Endodermal cell (in vitro differentiated cells): ENCODE data around the gene CCDC43. TPM values are rescaled to one million over a fixed set of nuclear protein-coding genes. Genes with fewer than 3 reads are reported as not detected.
"Not testable (repeated sequence)": the region's sequence is repeated elsewhere in the genome, so short reads cannot be mapped to it uniquely, and the experiment has no call there.

Experiments used
- DNase-seq: peaks from one replicate; pipeline ENCODE4 v3.0.0-alpha.2; 2017
- H3K27ac ChIP-seq: 2 replicates; pipeline ENCODE4 v1.5.1; 2013; ENCODE audit warnings: mild to moderate bottlenecking, low read depth, low read length, moderate library complexity
- H3K27me3 ChIP-seq: 2 replicates; pipeline ENCODE4 v1.6.1; 2013; ENCODE audit warnings: mild to moderate bottlenecking, low read length, moderate library complexity; ENCODE audit not compliant: insufficient read depth, control insufficient read depth, poor library complexity, severe bottlenecking
- H3K36me3 ChIP-seq: 2 replicates; pipeline ENCODE4 v1.7.0; 2013; ENCODE audit warnings: mild to moderate bottlenecking, low read length, moderate library complexity; ENCODE audit not compliant: control insufficient read depth, insufficient read depth
- H3K4me1 ChIP-seq: one replicate; pipeline ENCODE4 v1.7.0; 2013; ENCODE audit warnings: low read length; ENCODE audit not compliant: control insufficient read depth, insufficient read depth
- H3K4me3 ChIP-seq: 2 replicates; pipeline ENCODE4 v1.5.1; 2013; ENCODE audit warnings: mild to moderate bottlenecking, low read length, moderate library complexity
- H3K9ac ChIP-seq: 2 replicates; pipeline ENCODE4 v1.6.1; 2013; ENCODE audit warnings: mild to moderate bottlenecking, low read length, moderate library complexity; ENCODE audit not compliant: poor library complexity, severe bottlenecking; ENCODE audit errors: extremely low read depth
- H3K9me3 ChIP-seq: 2 replicates; pipeline ENCODE4 v1.6.1; 2013; ENCODE audit warnings: mild to moderate bottlenecking, low read length, moderate library complexity; ENCODE audit not compliant: control insufficient read depth
- H3K27ac Mint-ChIP-seq: 2 replicates; pipeline ENCODE4 v1.8.0; 2020; ENCODE audit warnings: mixed read lengths
- H3K27me3 Mint-ChIP-seq: 2 replicates; pipeline ENCODE4 v1.8.0; 2021; ENCODE audit warnings: mild to moderate bottlenecking, mixed read lengths; ENCODE audit not compliant: insufficient read depth
- H3K36me3 Mint-ChIP-seq: 2 replicates; pipeline ENCODE4 v1.8.0; 2020; ENCODE audit warnings: low read depth, mixed read lengths
- H3K4me1 Mint-ChIP-seq: 2 replicates; pipeline ENCODE4 v1.8.0; 2020; ENCODE audit warnings: mixed read lengths
- H3K4me3 Mint-ChIP-seq: 2 replicates; pipeline ENCODE4 v1.8.0; 2020; ENCODE audit warnings: mild to moderate bottlenecking, moderate library complexity, mixed read lengths
- H3K9me3 Mint-ChIP-seq: 2 replicates; pipeline ENCODE4 v1.8.0; 2020; ENCODE audit warnings: mild to moderate bottlenecking, mixed read lengths
- CTCF ChIP-seq: fragments of 200-600 bp; sonication (generic); conservative IDR thresholded peaks from 2 replicates; pipeline ENCODE4 v1.5.0; 2021; ENCODE audit warnings: antibody characterized with exemption, mild to moderate bottlenecking
- WGBS, 2 experiments: methylation state at CpG; one replicate each; pipeline versions ENCODE4 v1.1.5 to v1.1.7; 2013; ENCODE audit warnings: missing lambda C conversion rate in 2 of 2, mixed read lengths in 1 of 2; ENCODE audit not compliant: insufficient coverage in 1 of 2, insufficient read length in 1 of 2; 5-methylcytosine and 5-hydroxymethylcytosine counted together
- total RNA-seq, 2 donors: library from RNA; stranded (reverse); fragmentation: NEBNext Ultra II Directional in 1 of 2; extraction: Animal tissue kit (Norgen Biotek cat#: 25700) in 1 of 2; gene quantifications; 2 replicates in 1 of 2; 3 replicates in 1 of 2; pipeline ENCODE4 v1.2.1, GENCODE V29; 2021

The CCDC43 gene
- total RNA-seq, 2 donors from 2014 or later, result 35.7 to 38.1 TPM

DNA sequence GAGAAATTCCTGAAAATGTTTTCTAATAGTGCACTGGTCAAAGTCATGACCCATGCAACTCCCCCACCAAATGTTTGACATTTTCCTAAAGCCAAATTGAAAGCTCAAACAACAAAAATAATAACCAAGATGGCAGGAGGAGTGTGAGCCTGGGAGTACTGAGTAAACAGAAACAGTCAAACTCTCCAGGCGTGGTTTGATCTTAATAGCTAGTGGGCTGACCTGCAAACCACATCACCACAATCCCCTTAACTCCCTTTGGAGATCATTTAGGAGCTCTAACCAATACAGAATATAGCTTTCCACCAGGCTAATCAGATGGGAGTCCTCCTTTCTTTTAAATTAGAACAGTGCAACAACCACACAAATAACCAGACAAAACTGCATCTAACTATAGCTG lies 52.5 kb downstream of the CCDC43 start:
- no peak for TF ChIP-seq CTCF
- H3K4me1 ChIP-seq, result no peaks in the 10 kb centered on the region
- H3K9me3 ChIP-seq, result no peaks in the 10 kb centered on the region
- H3K4me3 ChIP-seq, result no peak overlapping the region
- Mint-ChIP-seq H3K4me3 (no peak overlapping the region), H3K36me3 (no peaks in the 10 kb centered on the region), H3K27ac (no peak overlapping the region), H3K9me3 (no peaks in the 10 kb centered on the region), H3K4me1 (no peaks in the 10 kb centered on the region), H3K27me3 (peaks cover 2% of the 10 kb centered on the region)
- no peaks in the 10 kb centered on the region for H3K36me3 ChIP-seq
- no peak overlapping the region for H3K9ac ChIP-seq
- peaks cover 8% of the 10 kb centered on the region for H3K27me3 ChIP-seq
- WGBS, 2 experiments, result 83% methylated on average over 1 of the region's 1 CpG; no CpG with 5 or more reads in 1 of the 2 experiments
- H3K27ac ChIP-seq, result no peak overlapping the region
- DNase-seq, result no peak

DNA sequence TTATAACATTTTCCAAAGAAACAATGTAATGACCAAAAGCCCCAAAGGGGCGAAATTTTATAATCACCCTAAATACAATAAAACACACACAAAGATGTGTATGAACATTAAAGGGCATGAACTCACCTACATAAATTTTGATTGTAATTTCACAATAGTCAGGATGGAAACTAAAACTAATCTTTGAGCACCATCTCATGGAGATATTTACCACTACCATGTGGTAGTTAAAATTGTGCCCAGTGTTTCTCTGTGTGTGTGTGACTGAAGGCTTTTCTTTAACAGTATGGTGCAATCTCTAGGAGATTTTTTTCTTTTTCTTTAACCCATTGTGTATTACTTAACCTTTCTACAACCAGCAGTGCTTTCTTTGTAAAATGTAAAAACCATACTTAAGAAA lies 53.0 kb downstream of the CCDC43 start:
- no peak overlapping the region for H3K27ac Mint-ChIP-seq
- 60 to 64% methylated on average over 1 of the region's 1 CpG for WGBS, 2 experiments
- H3K9me3 Mint-ChIP-seq, result no peaks in the 10 kb centered on the region
- peak; percentile 65 for TF ChIP-seq CTCF
- H3K4me1 ChIP-seq, result no peaks in the 10 kb centered on the region
- no peaks in the 10 kb centered on the region for H3K9me3 ChIP-seq
- H3K27me3 ChIP-seq, result peaks cover 3% of the 10 kb centered on the region
- peaks cover 2% of the 10 kb centered on the region for H3K27me3 Mint-ChIP-seq
- no peaks in the 10 kb centered on the region for H3K36me3 ChIP-seq
- H3K4me3 ChIP-seq, result no peak overlapping the region
- no peak overlapping the region for H3K27ac ChIP-seq
- no peaks in the 10 kb centered on the region for H3K36me3 Mint-ChIP-seq
- H3K4me3 Mint-ChIP-seq, result no peak overlapping the region
- no peak for DNase-seq
- H3K4me1 Mint-ChIP-seq, result no peaks in the 10 kb centered on the region
- H3K9ac ChIP-seq, result no peak overlapping the region

GRCh38 chr17:44634401-44634800 lies 55.2 kb downstream of the CCDC43 start:
- H3K36me3 ChIP-seq, H3K36me3 Mint-ChIP-seq, H3K9me3 ChIP-seq, H3K9me3 Mint-ChIP-seq, DNase-seq, H3K27me3 Mint-ChIP-seq, H3K4me3 ChIP-seq, H3K27ac ChIP-seq, H3K9ac ChIP-seq, H3K27me3 ChIP-seq, H3K4me1 Mint-ChIP-seq, H3K4me3 Mint-ChIP-seq, H3K27ac Mint-ChIP-seq, H3K4me1 ChIP-seq: not testable (repeated sequence)
- WGBS, 2 experiments, result 65 to 92% methylated on average over 2 to 4 of the region's 4 CpGs

DNA sequence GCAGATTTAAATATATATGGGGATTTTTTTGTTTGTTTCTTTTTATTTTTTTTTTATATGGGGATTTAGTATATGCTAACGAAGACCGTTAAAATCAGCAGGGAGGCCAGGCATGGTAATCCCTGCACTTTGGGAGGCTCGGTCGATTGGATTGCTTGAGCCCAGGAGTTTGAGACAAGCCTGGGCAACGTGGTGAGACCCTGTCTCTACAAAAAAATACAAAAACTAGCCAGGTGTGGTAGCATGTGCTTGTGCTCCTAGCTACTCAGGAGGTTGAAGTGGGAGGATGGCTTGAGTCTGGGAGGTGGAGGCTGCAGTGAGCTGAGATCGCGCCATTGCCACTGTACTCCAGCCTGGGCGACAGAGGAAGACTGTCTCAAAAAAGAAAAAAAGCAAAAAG lies 55.6 kb downstream of the CCDC43 start:
- Mint-ChIP-seq H3K36me3 (no peaks in the 10 kb centered on the region), H3K4me3 (no peak overlapping the region), H3K27me3 (peaks cover 2% of the 10 kb centered on the region), H3K4me1 (peaks cover 2% of the 10 kb centered on the region), H3K9me3 (no peaks in the 10 kb centered on the region), H3K27ac (no peak overlapping the region)
- no peak overlapping the region for H3K27ac ChIP-seq
- H3K9ac ChIP-seq, result no peak overlapping the region
- H3K9me3 ChIP-seq, result no peaks in the 10 kb centered on the region
- TF ChIP-seq CTCF, result no peak
- WGBS, 2 experiments, result 71 to 76% methylated on average over 7 to 8 of the region's 8 CpGs
- H3K4me3 ChIP-seq, result no peak overlapping the region
- no peak for DNase-seq
- no peaks in the 10 kb centered on the region for H3K4me1 ChIP-seq
- H3K36me3 ChIP-seq, result no peaks in the 10 kb centered on the region
- no peaks in the 10 kb centered on the region for H3K27me3 ChIP-seq
